K562 (cell line): ENCODE measurements around the gene NCOR2.

ENCODE experiments used
- CAMTA2 ChIP-seq: fragments of 250-450 bp; sonication (Bioruptor Pico); conservative IDR thresholded peaks from 2 replicates; pipeline ENCODE4 v1.5.1; 2022
- FOXK2 ChIP-seq, 2 experiments: fragments of 450-650 bp; IDR thresholded peaks in 1 of 2; conservative IDR thresholded peaks in 1 of 2; 2 replicates each; pipeline ENCODE4 v1.6.1; 2016; ENCODE audit warnings: low read depth in 2 of 2, mild to moderate bottlenecking in 1 of 2
- NFRKB ChIP-seq: fragments of 450-650 bp; IDR thresholded peaks from 2 replicates; pipeline ENCODE4 v1.6.1; 2016; ENCODE audit warnings: low read depth
- ZBTB7A ChIP-seq: IDR thresholded peaks from 2 replicates; pipeline ENCODE4 v1.6.1; 2011; ENCODE audit warnings: low read depth, mild to moderate bottlenecking, low read length, moderate library complexity, borderline replicate concordance; ENCODE audit not compliant: control insufficient read depth
- ZKSCAN8 ChIP-seq: fragments of 200-800 bp; sonication (Bioruptor generic); IDR thresholded peaks from 2 replicates; pipeline ENCODE4 v1.6.1; 2016; ENCODE audit warnings: missing genetic modification characterization, missing compliant biosample characterization
- ZNF133 ChIP-seq: fragments of 250-450 bp; sonication (Bioruptor Pico); IDR thresholded peaks from 2 replicates; pipeline ENCODE4 v1.4.0; 2020; ENCODE audit warnings: mild to moderate bottlenecking
- TF ChIP-seq, protein P1 (sequence below), 3 experiments: fragments of 200-800 bp in 1 of 3; sonication (Bioruptor generic) in 1 of 3; sonication (generic) in 1 of 3; formaldehyde crosslinking in 1 of 3; IDR thresholded peaks; 2 replicates each; pipeline versions ENCODE4 v1.6.1 to v1.8.0; 2016 to 2022; ENCODE audit warnings: mild to moderate bottlenecking in 2 of 3, missing compliant biosample characterization in 2 of 3, missing genetic modification characterization in 2 of 3, missing genetic modification reagents in 1 of 3
- TF ChIP-seq, protein P2 (sequence below), 3 experiments: IDR thresholded peaks in 2 of 3; conservative IDR thresholded peaks in 1 of 3; 2 replicates each; pipeline ENCODE4 v1.5.1; 2011 to 2012; ENCODE audit warnings: low read length in 3 of 3, mild to moderate bottlenecking in 3 of 3, control low read depth in 2 of 3, improper control_type of control experiment in 1 of 3, inconsistent platforms in 1 of 3, low read depth in 1 of 3, mixed read lengths in 1 of 3, moderate library complexity in 1 of 3; ENCODE audit not compliant: insufficient read depth in 2 of 3
- TF ChIP-seq, protein P3 (sequence below): sonication (generic); formaldehyde crosslinking; IDR thresholded peaks from 2 replicates; pipeline ENCODE4 v1.8.1; 2022; ENCODE audit warnings: missing genetic modification reagents
- TF ChIP-seq, protein P4 (sequence below), 2 experiments: fragments of 450-650 bp in 1 of 2; sonication (generic) in 1 of 2; formaldehyde crosslinking in 1 of 2; IDR thresholded peaks in 1 of 2; conservative IDR thresholded peaks in 1 of 2; 2 replicates each; pipeline versions ENCODE4 v1.6.1 to v1.8.1; 2016 to 2023; ENCODE audit warnings: mild to moderate bottlenecking in 2 of 2, moderate library complexity in 2 of 2, inconsistent platforms in 1 of 2, missing genetic modification reagents in 1 of 2
- TF ChIP-seq, protein P5 (sequence below): fragments of 450-650 bp; IDR thresholded peaks from 2 replicates; pipeline ENCODE4 v1.6.1; 2016; ENCODE audit warnings: borderline replicate concordance

DNA sequence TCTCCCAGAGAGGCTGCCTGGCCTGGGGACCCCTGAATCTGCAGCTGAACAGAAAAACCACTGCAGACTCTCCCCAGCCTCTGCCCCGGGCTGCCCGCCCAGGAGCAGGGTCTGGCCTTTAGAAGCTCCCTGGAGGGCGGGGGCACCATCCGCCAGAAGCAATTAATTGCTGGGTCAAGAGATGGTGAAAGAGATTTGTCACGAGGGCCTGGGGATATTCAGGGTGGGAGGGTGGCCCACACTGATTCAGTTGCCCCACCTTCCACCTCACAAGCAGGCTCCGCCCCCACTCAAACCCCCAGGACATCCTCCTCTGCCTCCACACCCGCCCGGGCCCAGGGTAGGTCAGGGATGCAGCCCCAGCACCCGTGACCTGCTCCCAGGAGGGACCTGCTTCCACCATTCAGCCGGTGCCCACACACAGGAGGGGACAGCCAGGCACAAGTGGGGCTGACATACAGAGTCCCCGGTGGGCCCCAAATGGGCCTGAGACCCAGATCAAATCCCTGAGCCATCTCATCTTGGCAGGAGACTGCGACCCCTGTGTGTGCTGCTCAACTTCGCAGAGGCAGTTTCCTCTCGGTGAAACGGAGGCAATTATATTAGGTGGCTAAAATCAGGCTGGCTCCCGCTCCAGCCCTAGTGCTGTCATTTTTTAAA lies 23.0 kb downstream of the NCOR2 start:
- TF ChIP-seq, protein P1, sequence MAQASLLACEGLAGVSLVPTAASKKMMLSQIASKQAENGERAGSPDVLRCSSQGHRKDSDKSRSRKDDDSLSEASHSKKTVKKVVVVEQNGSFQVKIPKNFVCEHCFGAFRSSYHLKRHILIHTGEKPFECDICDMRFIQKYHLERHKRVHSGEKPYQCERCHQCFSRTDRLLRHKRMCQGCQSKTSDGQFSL (CRISPR knock-in tag; IDR thresholded peaks at IDR 0.05), result no peak
- TF ChIP-seq, protein P1 (tag; IDR thresholded peaks at IDR 0.05), result no peak
- TF ChIP-seq CAMTA2 (no peak), ZKSCAN8 (CRISPR knock-in tag) (no peak), FOXK2 (conservative IDR thresholded peaks at IDR 0.05 in 1 of 2, IDR thresholded peaks at IDR 0.05 in 1 of 2; ENCODE audit: low read depth in 2 of 2) (no peak), ZNF133 (CRISPR knock-in tag) (no peak), NFRKB (no peak), ZBTB7A (no peak)
- TF ChIP-seq, protein P2, sequence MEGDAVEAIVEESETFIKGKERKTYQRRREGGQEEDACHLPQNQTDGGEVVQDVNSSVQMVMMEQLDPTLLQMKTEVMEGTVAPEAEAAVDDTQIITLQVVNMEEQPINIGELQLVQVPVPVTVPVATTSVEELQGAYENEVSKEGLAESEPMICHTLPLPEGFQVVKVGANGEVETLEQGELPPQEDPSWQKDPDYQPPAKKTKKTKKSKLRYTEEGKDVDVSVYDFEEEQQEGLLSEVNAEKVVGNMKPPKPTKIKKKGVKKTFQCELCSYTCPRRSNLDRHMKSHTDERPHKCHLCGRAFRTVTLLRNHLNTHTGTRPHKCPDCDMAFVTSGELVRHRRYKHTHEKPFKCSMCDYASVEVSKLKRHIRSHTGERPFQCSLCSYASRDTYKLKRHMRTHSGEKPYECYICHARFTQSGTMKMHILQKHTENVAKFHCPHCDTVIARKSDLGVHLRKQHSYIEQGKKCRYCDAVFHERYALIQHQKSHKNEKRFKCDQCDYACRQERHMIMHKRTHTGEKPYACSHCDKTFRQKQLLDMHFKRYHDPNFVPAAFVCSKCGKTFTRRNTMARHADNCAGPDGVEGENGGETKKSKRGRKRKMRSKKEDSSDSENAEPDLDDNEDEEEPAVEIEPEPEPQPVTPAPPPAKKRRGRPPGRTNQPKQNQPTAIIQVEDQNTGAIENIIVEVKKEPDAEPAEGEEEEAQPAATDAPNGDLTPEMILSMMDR (IDR thresholded peaks at IDR 0.05 in 2 of 3, conservative IDR thresholded peaks at IDR 0.05 in 1 of 3; ENCODE audit: insufficient read depth in 2 of 3, low read depth in 1 of 3, low read length in 3 of 3), result no peak
- TF ChIP-seq, protein P3, sequence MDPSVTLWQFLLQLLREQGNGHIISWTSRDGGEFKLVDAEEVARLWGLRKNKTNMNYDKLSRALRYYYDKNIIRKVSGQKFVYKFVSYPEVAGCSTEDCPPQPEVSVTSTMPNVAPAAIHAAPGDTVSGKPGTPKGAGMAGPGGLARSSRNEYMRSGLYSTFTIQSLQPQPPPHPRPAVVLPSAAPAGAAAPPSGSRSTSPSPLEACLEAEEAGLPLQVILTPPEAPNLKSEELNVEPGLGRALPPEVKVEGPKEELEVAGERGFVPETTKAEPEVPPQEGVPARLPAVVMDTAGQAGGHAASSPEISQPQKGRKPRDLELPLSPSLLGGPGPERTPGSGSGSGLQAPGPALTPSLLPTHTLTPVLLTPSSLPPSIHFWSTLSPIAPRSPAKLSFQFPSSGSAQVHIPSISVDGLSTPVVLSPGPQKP, result no peak
- TF ChIP-seq, protein P4, sequence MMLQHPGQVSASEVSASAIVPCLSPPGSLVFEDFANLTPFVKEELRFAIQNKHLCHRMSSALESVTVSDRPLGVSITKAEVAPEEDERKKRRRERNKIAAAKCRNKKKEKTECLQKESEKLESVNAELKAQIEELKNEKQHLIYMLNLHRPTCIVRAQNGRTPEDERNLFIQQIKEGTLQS (IDR thresholded peaks at IDR 0.05), result no peak
- TF ChIP-seq, protein P4 (CRISPR knock-in tag; conservative IDR thresholded peaks at IDR 0.05), result no peak
- TF ChIP-seq, protein P5, sequence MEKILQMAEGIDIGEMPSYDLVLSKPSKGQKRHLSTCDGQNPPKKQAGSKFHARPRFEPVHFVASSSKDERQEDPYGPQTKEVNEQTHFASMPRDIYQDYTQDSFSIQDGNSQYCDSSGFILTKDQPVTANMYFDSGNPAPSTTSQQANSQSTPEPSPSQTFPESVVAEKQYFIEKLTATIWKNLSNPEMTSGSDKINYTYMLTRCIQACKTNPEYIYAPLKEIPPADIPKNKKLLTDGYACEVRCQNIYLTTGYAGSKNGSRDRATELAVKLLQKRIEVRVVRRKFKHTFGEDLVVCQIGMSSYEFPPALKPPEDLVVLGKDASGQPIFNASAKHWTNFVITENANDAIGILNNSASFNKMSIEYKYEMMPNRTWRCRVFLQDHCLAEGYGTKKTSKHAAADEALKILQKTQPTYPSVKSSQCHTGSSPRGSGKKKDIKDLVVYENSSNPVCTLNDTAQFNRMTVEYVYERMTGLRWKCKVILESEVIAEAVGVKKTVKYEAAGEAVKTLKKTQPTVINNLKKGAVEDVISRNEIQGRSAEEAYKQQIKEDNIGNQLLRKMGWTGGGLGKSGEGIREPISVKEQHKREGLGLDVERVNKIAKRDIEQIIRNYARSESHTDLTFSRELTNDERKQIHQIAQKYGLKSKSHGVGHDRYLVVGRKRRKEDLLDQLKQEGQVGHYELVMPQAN, result no peak
